Measurements from ENCODE around the gene REEP5. TPM values are rescaled to one million over a fixed set of nuclear protein-coding genes. Genes with fewer than 3 reads are reported as not detected.
A peak's percentile ranks its signal among the peaks of the same experiment; 100 is the strongest.

REEP5 gene
- polyA plus RNA-seq, 3 donors from 2014 or later: 94.8 to 148 (median 103) TPM

DNA sequence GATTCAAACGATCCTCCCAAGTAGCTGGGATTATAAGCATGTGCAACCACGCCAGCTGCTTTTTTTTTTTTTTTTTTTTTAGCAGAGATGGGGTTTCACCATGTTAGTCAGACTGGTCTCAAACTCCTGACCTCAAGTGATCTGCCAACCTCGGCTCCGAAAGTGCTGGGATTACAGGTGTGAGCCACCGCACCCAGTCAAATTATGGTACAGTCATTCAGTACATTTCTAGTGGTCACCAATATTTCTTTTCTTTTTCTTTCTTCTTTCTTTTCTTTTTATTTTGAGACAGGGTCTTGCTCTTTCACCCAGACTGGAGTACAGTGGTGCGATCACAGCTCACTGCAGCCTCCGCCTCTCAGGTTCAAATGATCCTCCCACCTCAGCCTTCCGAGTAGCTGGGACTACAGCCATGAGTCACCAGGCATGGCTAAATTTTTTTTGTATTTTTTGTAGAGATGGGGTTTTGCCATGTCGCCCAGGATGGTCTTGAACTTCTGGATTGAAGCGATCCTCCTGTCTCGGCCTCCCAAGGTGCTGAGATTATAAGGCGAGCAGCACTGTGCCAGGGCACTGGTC, 29.2 kb upstream of the REEP5 start:
- no peak overlapping the region for H3K4me3 Mint-ChIP-seq
- peaks cover 0 to 2% (median 0%) of the 10 kb centered on the region in 3 donors for H3K27me3 Mint-ChIP-seq (ENCODE audit: low read depth in 3 of 3)
- H3K36me3 Mint-ChIP-seq: no peaks in the 10 kb centered on the region
- no peak for DNase-seq
- H3K27ac Mint-ChIP-seq: no peak overlapping the region
- H3K9me3 Mint-ChIP-seq: no peaks in the 10 kb centered on the region
- H3K4me1 Mint-ChIP-seq: no peaks in the 10 kb centered on the region

DNA sequence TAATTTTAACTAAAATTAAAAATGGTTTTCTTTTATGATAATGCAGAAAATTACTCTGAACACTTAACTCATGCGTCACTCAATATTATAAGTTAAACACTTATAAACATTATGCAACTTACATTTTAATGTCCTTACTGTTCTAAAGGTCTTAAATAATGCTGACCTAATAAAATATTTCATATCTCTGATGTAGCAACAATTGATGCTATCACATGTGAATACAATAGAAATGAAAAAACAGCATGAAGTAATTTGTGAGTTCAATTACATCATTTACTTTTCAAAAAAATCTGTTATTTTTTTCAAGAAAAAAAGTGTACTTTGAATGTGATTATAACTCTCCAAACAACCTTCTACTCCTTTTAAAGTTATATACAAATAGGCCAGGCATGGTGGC, 26.4 kb upstream of the REEP5 start:
- no peaks in the 10 kb centered on the region for H3K36me3 Mint-ChIP-seq
- DNase-seq: no peak
- no peaks in the 10 kb centered on the region for H3K4me1 Mint-ChIP-seq
- no peak overlapping the region for H3K27ac Mint-ChIP-seq
- no peak overlapping the region for H3K4me3 Mint-ChIP-seq
- H3K27me3 Mint-ChIP-seq (ENCODE audit: low read depth in 3 of 3): peaks cover 0 to 2% (median 0%) of the 10 kb centered on the region in 3 donors
- no peaks in the 10 kb centered on the region for H3K9me3 Mint-ChIP-seq

DNA sequence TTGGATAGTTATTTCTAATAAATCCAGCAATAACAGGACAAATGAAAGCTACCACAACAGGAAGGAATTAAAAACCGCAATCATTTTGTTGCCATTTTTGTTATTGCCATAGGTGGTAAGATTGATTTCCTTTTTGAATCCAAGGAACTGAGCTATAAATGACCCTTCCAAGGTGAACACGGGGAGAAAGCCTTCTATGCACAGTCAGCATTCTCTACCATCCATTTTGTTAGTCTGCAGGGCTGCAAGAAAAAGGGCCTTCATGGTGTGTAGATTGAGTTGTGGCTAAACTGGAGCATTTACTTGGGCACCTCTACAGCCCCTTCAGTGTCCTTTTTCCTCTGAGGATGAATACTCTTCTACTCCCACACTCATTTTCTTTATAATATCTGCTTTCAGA, 18.6 kb upstream of the REEP5 start:
- Mint-ChIP-seq H3K27me3 (ENCODE audit: low read depth in 3 of 3) (peaks cover 0 to 3% (median 0%) of the 10 kb centered on the region in 3 donors), H3K27ac (no peak overlapping the region), H3K4me1 (no peaks in the 10 kb centered on the region), H3K4me3 (no peak overlapping the region), H3K36me3 (peaks cover 0 to 3% (median 0%) of the 10 kb centered on the region in 3 donors), H3K9me3 (no peaks in the 10 kb centered on the region)
- no peak for DNase-seq

DNA sequence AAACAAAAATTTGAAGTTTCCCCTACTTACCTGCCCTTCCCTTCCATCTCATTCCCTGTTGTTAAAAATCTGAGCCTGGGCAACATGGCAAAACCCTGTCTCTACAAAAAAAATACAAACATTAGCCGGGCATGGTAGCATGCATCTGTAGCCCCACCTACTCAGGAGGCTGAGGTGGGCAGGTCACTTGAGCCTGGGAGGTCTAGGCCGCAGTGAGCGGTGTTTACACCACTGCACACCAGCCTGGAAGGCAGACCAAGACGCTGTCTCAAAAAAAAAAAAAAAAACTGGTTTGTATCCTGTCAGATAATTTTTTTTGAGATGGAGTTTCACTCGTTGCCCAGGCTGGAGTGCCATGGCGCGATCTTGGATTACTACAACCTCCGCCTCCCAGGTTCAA, 16.3 kb upstream of the REEP5 start:
- no peak overlapping the region for H3K27ac Mint-ChIP-seq
- H3K27me3 Mint-ChIP-seq (ENCODE audit: low read depth in 3 of 3): peaks cover 0 to 2% (median 0%) of the 10 kb centered on the region in 3 donors
- peaks cover 0 to 4% of the 10 kb centered on the region in 2 donors for H3K4me1 Mint-ChIP-seq
- no peak for DNase-seq
- peaks cover 0 to 3% (median 0%) of the 10 kb centered on the region in 3 donors for H3K36me3 Mint-ChIP-seq
- H3K4me3 Mint-ChIP-seq: no peak overlapping the region
- H3K9me3 Mint-ChIP-seq: no peaks in the 10 kb centered on the region

DNA sequence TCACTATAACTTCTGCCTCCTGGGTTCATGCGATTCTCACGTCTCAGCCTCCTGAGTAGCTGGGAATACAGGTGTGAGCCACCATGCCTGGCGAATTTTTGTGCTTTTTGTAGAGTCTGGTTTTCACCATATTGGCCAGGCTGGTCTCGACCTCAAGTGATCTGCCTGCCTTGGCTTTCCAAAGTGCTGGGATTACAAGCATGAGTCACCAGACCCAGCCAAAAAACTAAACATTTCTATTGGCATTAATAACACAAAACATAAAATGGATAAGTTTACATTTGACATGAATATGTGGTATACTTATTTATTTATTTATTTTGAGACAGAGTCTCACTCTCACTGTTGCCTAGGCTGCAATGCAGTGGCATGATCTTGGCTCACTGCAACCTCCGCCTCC, 13.6 kb upstream of the REEP5 start:
- Mint-ChIP-seq H3K4me3 (no peak overlapping the region), H3K36me3 (no peaks in the 10 kb centered on the region), H3K9me3 (no peaks in the 10 kb centered on the region), H3K27me3 (ENCODE audit: low read depth in 3 of 3) (no peaks in the 10 kb centered on the region), H3K27ac (no peak overlapping the region), H3K4me1 (peaks cover 7 to 17% of the 10 kb centered on the region in 2 donors)
- no peak for DNase-seq

DNA sequence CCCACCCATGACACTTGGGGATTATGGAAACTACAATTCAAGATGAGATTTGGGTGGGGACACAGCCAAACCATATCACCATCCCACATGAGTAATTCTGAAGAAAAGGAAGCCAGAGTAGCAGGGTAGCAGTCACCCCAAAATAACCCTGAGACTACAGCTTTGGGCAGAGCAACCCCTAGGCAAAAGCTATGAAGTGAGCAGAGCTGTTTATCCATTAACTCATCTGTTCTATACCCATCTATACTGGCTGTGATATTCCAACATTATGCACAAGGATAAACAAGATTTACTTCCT, 12.3 kb upstream of the REEP5 start:
- Mint-ChIP-seq H3K4me1 (peaks cover 20 to 31% of the 10 kb centered on the region in 2 donors), H3K27ac (no peak overlapping the region), H3K9me3 (no peaks in the 10 kb centered on the region), H3K36me3 (no peaks in the 10 kb centered on the region), H3K27me3 (ENCODE audit: low read depth in 3 of 3) (no peaks in the 10 kb centered on the region), H3K4me3 (no peak overlapping the region)
- DNase-seq: no peak

DNA sequence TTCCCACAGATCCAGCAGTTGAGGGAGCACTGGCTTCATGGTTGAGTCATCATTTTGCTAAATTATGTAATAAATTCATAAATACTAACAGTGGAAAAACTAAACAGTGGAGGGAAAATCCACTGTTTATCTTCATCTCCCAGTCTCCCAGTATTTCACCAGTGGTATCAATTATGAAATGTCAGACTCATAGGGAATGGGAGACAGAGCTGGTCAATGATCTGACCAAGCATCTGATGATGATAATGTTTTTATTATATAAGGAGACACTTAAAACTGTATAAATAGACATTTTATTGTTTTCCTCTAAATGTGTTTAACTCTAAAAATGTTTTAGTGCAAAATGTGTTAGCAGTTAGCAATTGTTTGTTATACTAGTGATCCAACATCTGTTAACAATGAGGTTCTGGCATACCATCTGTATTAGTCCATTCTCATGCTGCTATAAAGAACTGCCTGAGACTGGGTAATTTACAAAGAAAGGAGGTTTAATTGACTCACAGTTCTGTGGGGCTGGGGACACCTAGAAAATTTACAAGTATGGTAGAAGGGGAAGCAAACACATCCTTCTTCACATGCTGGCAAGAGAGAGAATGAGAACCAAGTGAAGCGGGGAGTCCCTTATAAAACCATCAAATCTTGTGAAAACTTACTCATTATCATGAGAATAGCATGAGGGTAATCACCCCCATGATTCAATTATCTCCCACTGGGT, 11.8 kb upstream of the REEP5 start:
- Mint-ChIP-seq H3K4me1 (peaks cover 25 to 36% of the 10 kb centered on the region in 2 donors), H3K4me3 (no peak overlapping the region), H3K9me3 (no peaks in the 10 kb centered on the region), H3K27ac (peak overlapping the region in 2 of 6 donors; percentile 50 to 79), H3K36me3 (no peaks in the 10 kb centered on the region), H3K27me3 (ENCODE audit: low read depth in 3 of 3) (peaks cover 0 to 2% (median 0%) of the 10 kb centered on the region in 3 donors)
- no peak for DNase-seq

DNA sequence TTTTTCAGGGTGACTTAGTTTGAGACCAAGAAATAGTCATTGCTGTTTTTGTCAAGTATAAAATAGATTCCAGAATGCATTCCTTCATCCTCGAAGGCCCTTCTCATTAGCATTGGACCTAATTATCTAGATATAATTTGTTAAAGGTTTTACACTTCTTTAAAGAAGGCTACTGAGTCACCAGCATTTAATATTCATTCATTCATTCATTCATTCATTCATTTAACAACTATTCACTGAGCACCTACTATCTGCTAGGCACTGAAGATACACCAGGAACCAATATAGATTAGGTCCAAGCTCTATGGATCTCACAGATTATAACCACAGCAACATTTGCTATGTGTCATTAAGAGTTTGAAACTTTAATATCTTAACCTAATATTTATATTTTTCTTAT, 11.1 kb upstream of the REEP5 start:
- Mint-ChIP-seq H3K4me3 (no peak overlapping the region), H3K27me3 (ENCODE audit: low read depth in 3 of 3) (peaks cover 0 to 2% (median 0%) of the 10 kb centered on the region in 3 donors), H3K27ac (no peak overlapping the region), H3K9me3 (no peaks in the 10 kb centered on the region), H3K4me1 (peaks cover 31 to 43% of the 10 kb centered on the region in 2 donors), H3K36me3 (no peaks in the 10 kb centered on the region)
- DNase-seq: no peak

DNA sequence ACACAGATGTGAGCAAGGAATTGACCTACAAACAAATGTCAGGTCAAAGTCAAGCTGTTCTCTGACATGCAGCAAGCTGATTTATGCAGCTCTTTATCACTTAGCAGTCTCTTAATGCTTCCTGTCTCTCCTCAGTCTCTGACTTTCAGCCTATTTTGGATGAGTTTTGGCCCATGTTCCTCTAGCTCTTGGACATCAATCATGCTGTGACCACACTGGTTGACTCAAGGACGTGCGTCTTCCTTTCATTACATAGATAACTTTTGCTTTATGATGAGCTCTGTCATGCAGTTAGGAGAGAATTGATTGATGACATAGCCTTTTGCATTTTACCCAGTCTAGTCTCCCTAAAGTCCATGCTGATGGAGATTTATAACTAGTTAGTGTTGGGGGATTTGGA, 9.4 kb upstream of the REEP5 start:
- no peaks in the 10 kb centered on the region for H3K36me3 Mint-ChIP-seq
- peaks cover 0 to 2% (median 0%) of the 10 kb centered on the region in 3 donors for H3K27me3 Mint-ChIP-seq (ENCODE audit: low read depth in 3 of 3)
- H3K9me3 Mint-ChIP-seq: no peaks in the 10 kb centered on the region
- DNase-seq: no peak
- H3K4me3 Mint-ChIP-seq: peak overlapping the region in 1 of 5 donors; percentile 23
- H3K4me1 Mint-ChIP-seq: peaks cover 31 to 44% of the 10 kb centered on the region in 2 donors
- peak overlapping the region in 5 of 6 donors; percentile 20 to 91 (median 79) for H3K27ac Mint-ChIP-seq

DNA sequence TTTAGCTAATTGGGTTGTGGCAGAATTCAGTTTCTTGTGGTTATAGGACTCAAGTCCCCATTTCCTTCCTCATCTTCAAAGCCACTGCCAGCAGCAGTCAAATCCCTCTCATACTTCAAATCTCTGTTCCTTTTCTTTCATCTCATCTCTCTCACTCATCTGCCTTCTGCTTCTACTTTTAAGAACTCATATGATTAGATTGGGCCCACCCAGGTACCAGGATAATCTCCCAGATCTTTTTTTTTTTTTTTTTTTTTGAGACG, 8.0 kb upstream of the REEP5 start:
- peak in 2 of 3 donors; percentile 14 to 27 for DNase-seq
- Mint-ChIP-seq H3K36me3 (no peaks in the 10 kb centered on the region), H3K4me3 (peak overlapping the region; percentile 36 to 88 (median 67)), H3K27ac (peak overlapping the region; percentile 72 to 91 (median 88)), H3K27me3 (ENCODE audit: low read depth in 3 of 3) (peaks cover 0 to 2% (median 0%) of the 10 kb centered on the region in 3 donors), H3K4me1 (peaks cover 31 to 44% of the 10 kb centered on the region in 2 donors), H3K9me3 (no peaks in the 10 kb centered on the region)

DNA sequence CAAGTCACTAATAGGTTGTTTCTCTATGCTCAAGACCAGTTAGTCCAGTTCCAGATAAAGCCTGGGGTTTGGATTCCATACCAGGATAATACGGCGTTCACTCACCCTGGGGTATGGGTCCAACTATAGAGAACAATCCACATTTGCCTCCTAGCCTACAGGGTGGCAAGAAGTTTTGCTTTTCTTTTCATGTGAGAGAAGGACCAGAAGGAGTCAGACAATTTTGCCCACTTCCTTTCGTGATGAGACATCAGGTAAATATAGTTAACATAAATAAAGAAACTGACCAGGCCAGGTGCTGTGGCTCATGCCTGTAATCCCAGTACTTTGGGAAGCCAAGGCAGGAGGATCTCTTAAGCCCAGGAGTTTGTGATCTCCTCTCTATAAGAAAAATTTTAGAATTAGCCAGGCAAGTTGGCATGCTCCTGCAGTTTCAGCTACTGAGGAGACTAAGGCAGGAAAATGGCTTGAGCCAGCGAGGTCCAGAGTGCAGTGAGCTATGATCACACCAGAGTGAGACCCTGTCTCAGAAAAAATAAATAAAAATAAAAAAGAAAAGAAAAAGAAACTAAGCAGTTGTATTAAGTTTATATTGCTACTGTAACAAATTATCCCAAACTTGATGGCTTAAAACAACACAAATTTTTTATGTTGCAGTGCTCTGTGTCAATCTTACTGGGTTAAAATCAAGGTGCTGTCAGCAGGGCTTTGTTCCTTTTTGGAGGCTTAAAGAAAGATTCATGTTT, 7.5 kb upstream of the REEP5 start:
- Mint-ChIP-seq H3K9me3 (no peaks in the 10 kb centered on the region), H3K27me3 (ENCODE audit: low read depth in 3 of 3) (peaks cover 0 to 2% (median 0%) of the 10 kb centered on the region in 3 donors), H3K36me3 (no peaks in the 10 kb centered on the region), H3K4me3 (peak overlapping the region; percentile 41 to 88 (median 67)), H3K27ac (peak overlapping the region; percentile 84 to 91 (median 88)), H3K4me1 (peaks cover 31 to 42% of the 10 kb centered on the region in 2 donors)
- DNase-seq: peak; percentile 26 to 29 (median 26)

DNA sequence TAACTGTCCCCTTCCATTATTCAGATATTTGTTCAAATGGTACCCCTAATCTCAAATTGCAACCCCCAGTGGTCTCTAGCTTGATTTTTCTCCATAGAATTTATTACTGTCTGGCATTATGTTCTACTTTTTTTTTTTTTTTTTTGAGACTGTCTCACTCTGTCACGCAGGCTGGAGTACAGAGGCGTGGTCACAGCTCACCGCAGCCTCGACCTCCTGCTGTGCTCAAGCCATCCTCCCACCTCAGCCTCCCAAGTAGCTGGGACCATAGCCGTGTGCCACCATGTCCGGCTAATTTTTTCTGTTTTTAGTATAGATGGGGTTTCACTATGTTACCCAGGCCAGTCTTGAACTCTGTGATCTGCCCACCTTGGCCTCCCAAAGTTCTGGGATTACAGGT, 2.0 kb upstream of the REEP5 start:
- Mint-ChIP-seq H3K9me3 (no peaks in the 10 kb centered on the region), H3K27me3 (ENCODE audit: low read depth in 3 of 3) (peaks cover 8 to 9% (median 9%) of the 10 kb centered on the region in 3 donors), H3K4me1 (peaks cover 49 to 59% of the 10 kb centered on the region in 2 donors), H3K27ac (peak overlapping the region; percentile 93 to 98 (median 98)), H3K4me3 (peak overlapping the region; percentile 82 to 98 (median 92)), H3K36me3 (no peaks in the 10 kb centered on the region)
- DNase-seq: no peak

DNA sequence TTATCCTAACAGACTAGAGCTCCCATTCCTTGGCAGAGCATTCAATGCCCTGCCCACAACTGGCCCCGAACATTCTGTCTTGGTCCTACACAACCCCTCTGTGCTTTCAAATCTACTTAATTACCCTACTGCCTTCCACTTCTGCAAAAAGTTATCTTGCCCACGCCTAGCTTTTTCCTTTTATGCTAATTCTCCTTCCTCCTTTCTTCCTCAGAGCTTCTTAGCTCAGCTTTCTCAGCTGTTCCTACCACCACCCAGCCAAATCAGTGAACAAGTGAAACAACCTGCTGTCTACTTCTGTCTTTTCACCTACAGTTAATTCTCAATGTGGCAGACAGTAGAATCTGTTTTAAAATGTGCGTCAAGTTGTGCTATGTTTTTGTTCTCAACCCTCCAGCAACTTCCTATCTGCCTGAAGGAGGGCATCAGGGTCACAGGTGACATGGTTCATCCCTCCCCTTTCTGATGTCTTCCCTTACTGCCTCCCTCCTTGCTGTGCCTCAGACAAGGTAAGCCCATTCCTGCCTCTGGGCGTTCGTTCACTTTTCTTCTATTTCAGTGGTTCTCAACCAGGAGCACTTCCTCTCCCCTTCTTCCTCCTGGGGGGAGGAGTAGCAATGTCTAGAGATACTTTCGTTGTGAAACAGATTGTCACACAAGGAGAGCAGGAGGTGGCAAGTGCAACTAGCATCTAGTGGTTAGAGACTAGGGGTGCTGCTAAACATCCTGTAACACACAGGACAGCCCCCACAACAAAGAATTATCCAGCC, 1.3 kb upstream of the REEP5 start:
- peak overlapping the region; percentile 93 to 98 (median 98) for H3K27ac Mint-ChIP-seq
- peaks cover 0 to 5% (median 0%) of the 10 kb centered on the region in 3 donors for H3K36me3 Mint-ChIP-seq
- H3K27me3 Mint-ChIP-seq (ENCODE audit: low read depth in 3 of 3): peaks cover 8 to 9% (median 9%) of the 10 kb centered on the region in 3 donors
- peak overlapping the region; percentile 82 to 98 (median 92) for H3K4me3 Mint-ChIP-seq
- peak; percentile 71 to 78 (median 76) for DNase-seq
- H3K4me1 Mint-ChIP-seq: peaks cover 49 to 59% of the 10 kb centered on the region in 2 donors
- H3K9me3 Mint-ChIP-seq: no peaks in the 10 kb centered on the region

All from immature natural killer cell (primary cell).